DMS114 treated with DMSO at 0.1 percent for 48 hours (cell line): ENCODE results near the gene SLC15A2.
"Not testable (repeated sequence)": the region's sequence is repeated elsewhere in the genome, so short reads cannot be mapped to it uniquely, and the experiment has no call there.

Source experiments
- DNase-seq: peaks from one replicate; lab custom pipeline; 2025; ENCODE audit not compliant: unreplicated experiment; lab: John Stamatoyannopoulos, UW

The SLC15A2 gene

DNA sequence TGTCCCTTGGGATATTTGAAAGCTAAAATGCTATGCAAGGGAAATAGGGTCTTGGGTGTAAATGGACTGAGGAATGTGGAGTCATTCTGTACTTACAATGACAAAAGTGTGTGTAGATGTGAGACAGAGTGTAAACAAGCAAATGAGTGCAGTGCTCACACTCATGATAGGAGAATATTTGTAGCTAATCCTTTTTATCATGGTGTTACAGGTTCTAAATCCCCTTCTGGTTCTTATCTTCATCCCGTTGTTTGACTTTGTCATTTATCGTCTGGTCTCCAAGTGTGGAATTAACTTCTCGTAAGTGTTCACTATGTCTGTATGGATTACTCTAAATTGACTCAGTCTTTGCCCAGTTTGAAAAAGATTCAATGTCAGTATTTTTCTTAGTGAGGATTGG lies 30.5 kb downstream of the SLC15A2 start:
- no peak for DNase-seq

DNA sequence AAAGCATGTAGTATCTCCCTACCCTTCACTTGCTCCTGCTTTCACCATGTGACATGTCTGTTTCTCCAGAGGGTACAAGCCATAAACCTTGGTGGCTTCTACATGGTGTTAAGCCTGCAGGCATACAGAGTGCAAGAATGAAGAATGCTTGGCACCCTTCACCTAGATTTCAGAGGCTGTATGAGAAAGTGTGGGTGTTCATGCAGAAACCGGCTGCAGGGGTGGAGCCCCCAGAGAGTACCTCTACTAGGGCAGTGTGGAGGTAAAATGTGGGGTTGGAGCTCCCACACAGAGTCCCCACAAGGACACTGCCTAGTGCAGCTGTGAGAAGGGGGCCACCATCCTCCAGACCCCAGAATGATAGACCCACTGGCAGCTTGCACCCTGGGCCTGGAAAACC lies 32.2 kb downstream of the SLC15A2 start:
- DNase-seq = no peak

DNA sequence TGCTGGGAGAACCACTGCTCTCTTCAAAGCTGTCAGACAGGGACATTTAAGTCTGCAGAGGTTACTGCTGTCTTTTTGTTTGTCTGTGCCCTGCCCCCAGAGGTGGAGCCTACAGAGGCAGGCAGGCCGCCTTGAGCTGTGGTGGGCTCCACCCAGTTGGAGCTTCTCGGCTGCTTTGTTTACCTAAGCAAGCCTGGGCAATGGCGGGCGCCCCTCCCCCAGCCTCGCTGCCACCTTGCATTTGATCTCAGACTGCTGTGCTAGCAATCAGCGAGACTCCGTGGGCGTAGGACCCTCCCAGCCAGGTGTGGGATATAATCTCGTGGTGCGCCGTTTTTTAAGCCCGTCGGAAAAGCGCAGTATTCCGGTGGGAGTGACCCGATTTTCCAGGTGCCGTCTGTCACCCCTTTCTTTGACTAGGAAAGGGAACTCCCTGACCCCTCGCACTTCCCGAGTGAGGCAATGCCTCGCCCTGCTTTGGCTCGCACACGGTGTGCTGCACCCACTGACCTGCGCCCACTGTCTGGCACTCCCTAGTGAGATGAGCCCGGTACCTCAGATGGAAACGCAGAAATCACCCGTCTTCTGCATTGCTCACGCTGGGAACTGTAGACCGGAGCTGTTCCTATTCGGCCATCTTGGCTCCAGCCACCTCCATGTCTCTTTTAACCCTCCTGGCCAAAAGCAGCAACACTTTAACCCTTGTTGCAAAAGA lies 44.1 kb downstream of the SLC15A2 start:
- not testable (repeated sequence) for DNase-seq

DNA sequence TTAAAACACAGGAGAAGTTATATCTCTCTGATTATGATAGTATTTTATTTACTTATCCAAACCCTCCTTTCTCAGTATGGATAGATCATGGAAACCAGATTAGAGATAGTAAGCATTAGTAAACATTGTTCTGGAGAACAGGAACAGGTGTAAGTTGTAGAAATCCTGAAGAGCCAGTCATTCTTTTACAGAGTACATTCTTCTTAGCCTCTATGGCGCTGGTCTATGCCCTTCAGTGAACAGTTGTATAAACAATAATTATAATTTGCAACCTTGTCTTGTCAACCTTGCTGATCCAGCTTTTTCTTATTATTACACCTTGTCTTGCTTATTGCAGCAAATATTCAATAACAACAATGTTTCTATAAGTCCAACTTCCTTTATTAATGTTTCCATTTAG lies 47.4 kb downstream of the SLC15A2 start:
- no peak for DNase-seq

- DNase-seq = no peak
These were observed 48.0 kb downstream of the SLC15A2 start for GRCh38 chr3:121942116-121942786.

DNA sequence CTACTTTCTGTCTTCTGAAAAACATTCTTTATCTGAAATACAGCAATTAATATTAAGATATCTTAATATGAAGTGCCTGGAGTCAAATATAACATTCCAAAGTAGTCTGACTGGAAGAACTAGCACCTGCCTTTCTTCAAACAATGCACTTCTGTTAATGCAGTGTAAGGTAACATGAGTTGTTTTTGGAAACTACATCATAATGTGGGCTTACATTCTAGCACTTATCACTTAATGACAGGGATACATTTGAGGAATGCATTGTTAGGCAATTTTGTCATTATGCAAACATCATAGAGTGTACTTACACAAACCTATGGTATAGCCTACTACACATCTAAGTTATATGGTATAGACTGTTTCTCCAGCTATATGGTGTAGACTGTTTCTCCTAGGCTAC lies 49.2 kb downstream of the SLC15A2 start:
- no peak for DNase-seq

- no peak for DNase-seq
These were observed 54.4 kb downstream of the SLC15A2 start for GRCh38 chr3:121948641-121949040.

GRCh38 chr3:121951291-121951919 lies 57.2 kb downstream of the SLC15A2 start:
- DNase-seq = no peak

GRCh38 chr3:121956363-121956762 lies 62.2 kb downstream of the SLC15A2 start:
- no peak for DNase-seq

DNA sequence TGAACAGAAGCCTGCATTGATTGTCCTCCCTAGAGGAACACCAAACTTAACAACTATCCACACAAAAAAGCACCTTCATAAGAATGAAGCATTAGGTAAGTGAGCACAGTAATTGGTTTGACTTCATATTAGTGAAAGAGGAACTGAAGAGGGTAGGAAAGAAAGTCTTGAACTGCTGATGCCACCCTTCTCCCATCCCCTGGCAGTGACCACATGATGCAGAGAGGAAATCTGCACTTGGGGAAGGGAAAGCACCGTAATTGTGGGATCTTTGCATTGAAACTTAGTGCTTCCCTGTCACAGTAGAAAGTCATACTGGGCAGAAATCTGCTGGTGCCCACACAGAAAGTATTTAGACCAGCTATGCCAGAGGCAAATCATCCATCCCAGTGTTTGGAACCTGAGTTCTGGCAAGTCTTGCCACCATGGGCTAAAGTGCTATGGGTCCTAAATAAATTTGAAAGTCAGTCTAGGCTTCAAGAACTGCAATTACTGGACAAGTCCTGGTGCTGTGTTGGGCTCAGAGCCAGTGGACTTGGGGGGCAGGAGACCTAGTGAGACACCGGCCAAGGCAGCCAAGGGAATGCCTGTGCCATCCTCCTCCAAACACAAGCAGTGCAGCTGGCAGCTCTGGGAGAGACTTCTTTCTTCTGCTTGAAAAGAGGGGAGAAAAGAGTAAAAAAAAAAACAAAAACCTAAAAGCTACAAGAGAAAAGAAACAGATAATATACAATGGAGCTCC lies 63.6 kb downstream of the SLC15A2 start:
- DNase-seq = no peak

- no peak for DNase-seq
These were observed 64.6 kb downstream of the SLC15A2 start for GRCh38 chr3:121958801-121959200.

DNA sequence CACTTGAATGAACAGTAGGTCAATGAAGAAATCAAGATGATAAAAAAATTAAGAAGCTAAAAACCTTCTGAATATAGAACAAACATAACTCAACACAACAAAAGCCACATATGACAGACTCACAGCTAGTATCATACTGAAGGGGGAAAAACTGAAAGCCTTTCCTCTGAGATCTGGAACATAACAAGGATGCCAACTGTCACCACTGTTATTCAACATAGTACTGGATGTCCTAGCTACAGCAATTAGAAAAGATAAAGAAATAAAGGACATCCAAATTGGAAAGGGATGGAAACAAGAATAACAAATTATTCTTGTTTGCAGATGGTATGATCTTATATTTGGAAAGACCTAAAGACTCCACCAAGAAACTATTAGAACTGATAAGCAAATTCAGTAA lies 67.1 kb downstream of the SLC15A2 start:
- no peak for DNase-seq

DNA sequence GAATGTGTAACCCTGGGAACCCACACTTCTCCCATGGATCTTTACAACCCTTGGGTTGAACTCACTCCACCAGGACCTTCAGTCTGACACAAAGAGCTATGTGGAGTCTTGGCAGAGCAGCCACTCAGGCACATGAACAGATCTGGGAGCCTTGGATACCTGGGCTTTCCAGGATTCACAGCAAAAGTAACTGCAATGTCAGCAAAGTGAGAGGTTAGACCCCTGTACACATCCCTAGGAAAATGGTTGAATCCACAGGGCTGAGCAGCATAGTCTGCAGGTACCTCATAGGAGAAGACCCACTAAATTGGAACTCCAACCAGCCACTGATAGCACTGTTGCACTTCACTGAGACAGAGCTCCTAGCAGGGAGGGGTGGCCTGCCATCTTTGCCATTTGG lies 68.2 kb downstream of the SLC15A2 start:
- DNase-seq = no peak

GRCh38 chr3:121963608-121964007 lies 69.4 kb downstream of the SLC15A2 start:
- DNase-seq = no peak

DNA sequence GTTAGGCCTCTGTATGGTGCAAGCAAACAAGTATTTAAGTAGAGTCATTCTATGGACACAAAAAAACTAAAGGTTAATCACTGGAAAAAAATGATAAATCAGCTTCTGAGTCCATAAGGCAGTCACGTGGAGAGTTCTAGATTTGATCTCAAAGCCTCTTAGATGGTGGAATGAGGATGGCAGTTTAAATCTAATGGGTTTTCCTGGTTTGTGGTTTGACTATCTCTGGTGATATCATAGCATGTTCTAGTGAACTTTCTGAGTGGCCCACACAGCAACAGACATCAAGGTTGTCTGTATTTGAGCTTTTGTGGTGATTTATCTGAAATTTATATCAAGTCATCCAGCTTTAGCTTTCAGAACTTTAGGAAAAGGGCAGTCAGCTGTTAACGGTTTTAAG lies 75.4 kb downstream of the SLC15A2 start:
- DNase-seq = no peak

- no peak for DNase-seq
These were observed 75.8 kb downstream of the SLC15A2 start for GRCh38 chr3:121970047-121970446.

DNA sequence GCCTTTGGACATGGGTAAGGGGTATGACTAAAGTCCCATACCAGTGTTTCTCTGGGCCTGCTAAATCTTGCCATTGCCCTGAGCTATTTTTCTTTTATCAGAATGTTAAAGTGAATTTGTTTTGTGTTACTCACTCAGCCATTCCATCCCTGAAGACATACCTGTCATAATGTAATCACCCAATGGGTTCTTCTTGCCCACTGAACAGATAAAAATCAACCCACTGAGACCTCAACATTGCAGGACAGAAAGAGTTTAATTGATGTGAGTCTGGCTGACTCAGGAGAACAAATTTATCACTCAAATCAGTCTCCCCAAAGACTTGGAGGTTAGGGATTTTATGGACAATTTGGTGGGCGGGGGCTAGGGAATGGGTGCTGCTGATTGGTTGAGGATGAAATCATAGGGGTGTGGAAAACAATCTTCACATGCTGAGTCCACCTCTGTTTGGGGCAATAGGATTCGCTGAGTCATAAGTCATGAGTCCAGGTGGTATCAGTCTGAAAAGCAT lies 80.5 kb downstream of the SLC15A2 start:
- DNase-seq = no peak

DNA sequence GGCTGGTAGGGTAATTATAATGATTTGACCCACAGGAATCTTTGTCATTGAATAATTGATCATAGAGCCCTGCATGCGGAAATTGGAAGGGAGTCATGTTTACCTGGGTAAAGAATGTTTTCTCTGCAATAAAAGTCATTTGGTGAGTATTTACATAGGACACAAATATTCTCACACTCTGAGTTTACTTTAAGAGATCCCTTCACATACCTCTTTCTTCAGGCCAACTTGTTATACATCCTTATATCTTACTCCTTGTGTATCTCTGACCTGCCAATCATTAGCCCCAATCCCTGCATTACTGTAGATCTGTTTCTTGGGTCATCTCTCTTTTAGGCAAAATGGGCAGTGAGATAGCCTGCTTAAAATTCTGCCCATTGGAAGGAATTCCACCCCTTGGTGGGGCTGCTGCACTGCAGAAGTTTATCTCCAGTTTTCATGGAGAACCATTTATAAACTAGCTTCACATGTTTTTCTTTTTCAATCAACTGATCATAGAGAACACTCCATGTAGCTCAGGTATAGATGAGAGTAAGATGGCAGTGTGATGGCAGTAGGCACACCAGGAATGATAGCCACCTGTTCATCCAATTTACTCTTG lies 81.6 kb downstream of the SLC15A2 start:
- DNase-seq = no peak

DNA sequence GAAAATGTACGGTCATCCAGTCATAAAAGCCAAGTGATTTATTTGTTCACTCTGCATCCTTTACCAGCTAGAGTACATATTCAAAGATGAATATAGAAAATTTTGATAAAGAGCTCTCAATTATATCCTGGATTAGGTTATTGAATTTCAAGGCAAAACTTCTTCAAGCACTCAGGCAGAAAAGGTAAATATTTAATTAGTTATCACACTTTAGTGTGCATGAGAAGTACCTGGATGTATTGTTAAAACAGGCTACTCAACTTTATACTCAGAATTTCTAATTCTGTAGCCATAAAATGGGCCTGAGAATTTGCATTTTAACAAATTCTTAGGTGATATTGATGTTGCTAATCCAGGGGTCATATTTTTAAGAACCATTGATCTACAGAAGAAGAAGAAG lies 82.5 kb downstream of the SLC15A2 start:
- DNase-seq = no peak

DNA sequence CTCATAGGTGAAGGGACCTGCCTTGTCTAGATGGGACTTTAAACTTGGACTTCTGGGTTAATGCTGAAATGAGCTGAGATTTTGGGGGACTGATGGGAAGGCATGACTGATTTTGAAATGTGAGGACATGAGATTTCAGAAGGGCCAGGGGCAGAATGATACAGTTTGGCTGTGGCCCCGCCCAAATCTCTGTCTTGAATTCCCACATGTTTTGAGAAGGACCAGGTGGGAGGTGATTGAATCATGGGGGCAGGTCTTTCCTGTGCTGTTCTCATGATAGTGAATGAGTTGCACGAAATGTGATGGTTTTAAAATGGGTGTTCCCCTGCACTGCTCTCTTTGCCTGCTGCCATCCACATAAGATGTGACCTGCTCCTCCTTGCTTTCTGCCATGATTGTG lies 85.0 kb downstream of the SLC15A2 start:
- no peak for DNase-seq
